ENCODE measurements around the gene RAB3B.

RAB3B gene

DNA sequence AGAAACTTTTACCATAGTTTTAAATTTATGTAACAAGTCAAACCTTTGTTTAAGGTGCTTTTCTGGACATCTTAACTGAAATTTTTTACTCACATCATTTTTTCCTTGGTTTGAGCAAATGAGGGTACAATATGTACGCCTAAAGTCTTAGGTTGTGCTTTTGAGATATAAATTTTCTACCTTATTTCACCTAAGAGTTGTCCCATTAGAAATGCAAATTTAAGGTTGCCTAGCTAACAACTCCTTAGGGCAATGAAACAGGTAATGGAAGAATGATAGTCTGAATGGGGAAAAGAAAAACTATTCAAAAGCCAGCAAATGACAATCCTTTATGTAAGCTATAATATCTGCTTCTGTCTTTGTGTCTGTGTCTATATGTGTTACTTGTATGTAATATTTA is 131.6 kb downstream of the RAB3B start:
- Mint-ChIP-seq H3K27me3 (no peaks in the 10 kb centered on the region), H3K4me1 (peaks cover 30% of the 10 kb centered on the region), H3K4me3 (no peak overlapping the region), H3K27ac (no peak overlapping the region), H3K9me3 (no peaks in the 10 kb centered on the region)
- DNase-seq = no peak
- ATAC-seq = no peak
